Naive B cell (primary cell): ENCODE measurements around the gene TMEM107. TPM values are rescaled to one million over a fixed set of nuclear protein-coding genes. Genes with fewer than 3 reads are reported as not detected.
A peak's percentile ranks its signal among the peaks of the same experiment; 100 is the strongest.
"Not testable (repeated sequence)": the region's sequence is repeated elsewhere in the genome, so short reads cannot be mapped to it uniquely, and the experiment has no call there.

Experiments used
- ATAC-seq, 2 donors: fragments of 150-1000 bp; cut with Tn5 transposase; 2 replicates each; pipeline ENCODE4 v1.10.0; 2021; ENCODE audit warnings: low read depth in 2 of 2, mild to moderate bottlenecking in 2 of 2, moderate library complexity in 2 of 2
- DNase-seq: peaks from one replicate; pipeline ENCODE4 v3.0.0; 2022
- H3K27ac Mint-ChIP-seq, 6 donors: one replicate each; pipeline ENCODE4 v1.8.0; 2020 to 2022; ENCODE audit warnings: mild to moderate bottlenecking in 6 of 6, mixed read lengths in 6 of 6, moderate library complexity in 5 of 6, inconsistent platforms in 2 of 6
- H3K27me3 Mint-ChIP-seq, 3 donors: one replicate each; pipeline ENCODE4 v1.8.0; 2021 to 2022; ENCODE audit warnings: mixed read lengths in 3 of 3, mild to moderate bottlenecking in 1 of 3
- H3K36me3 Mint-ChIP-seq, 2 donors: one replicate each; pipeline ENCODE4 v1.8.0; 2020 to 2022; ENCODE audit warnings: mixed read lengths in 2 of 2, inconsistent platforms in 1 of 2, mild to moderate bottlenecking in 1 of 2
- H3K4me1 Mint-ChIP-seq, 3 donors: one replicate each; pipeline ENCODE4 v1.8.0; 2020 to 2022; ENCODE audit warnings: mixed read lengths in 3 of 3, inconsistent platforms in 1 of 3, mild to moderate bottlenecking in 1 of 3, moderate library complexity in 1 of 3
- H3K4me3 Mint-ChIP-seq, 8 donors: one replicate each; pipeline ENCODE4 v1.8.0; 2020 to 2022; ENCODE audit warnings: mild to moderate bottlenecking in 8 of 8, mixed read lengths in 8 of 8, moderate library complexity in 8 of 8, inconsistent platforms in 2 of 8
- H3K9me3 Mint-ChIP-seq, 7 donors: one replicate each; pipeline ENCODE4 v1.8.0; 2020 to 2022; ENCODE audit warnings: mixed read lengths in 7 of 7, mild to moderate bottlenecking in 5 of 7, inconsistent platforms in 2 of 7, moderate library complexity in 1 of 7
- polyA plus RNA-seq, 6 donors: library from polyadenylated mRNA; unstranded; fragments of 300-500 nt; fragmentation: Illumina TruSeq; gene quantifications; one replicate each; pipeline ENCODE4 v1.2.3, GENCODE V29; 2021; ENCODE audit warnings: low read depth in 6 of 6

The TMEM107 gene
- 10 to 100 TPM; 29.9 to 42.3 (median 34.7) TPM for polyA plus RNA-seq

DNA sequence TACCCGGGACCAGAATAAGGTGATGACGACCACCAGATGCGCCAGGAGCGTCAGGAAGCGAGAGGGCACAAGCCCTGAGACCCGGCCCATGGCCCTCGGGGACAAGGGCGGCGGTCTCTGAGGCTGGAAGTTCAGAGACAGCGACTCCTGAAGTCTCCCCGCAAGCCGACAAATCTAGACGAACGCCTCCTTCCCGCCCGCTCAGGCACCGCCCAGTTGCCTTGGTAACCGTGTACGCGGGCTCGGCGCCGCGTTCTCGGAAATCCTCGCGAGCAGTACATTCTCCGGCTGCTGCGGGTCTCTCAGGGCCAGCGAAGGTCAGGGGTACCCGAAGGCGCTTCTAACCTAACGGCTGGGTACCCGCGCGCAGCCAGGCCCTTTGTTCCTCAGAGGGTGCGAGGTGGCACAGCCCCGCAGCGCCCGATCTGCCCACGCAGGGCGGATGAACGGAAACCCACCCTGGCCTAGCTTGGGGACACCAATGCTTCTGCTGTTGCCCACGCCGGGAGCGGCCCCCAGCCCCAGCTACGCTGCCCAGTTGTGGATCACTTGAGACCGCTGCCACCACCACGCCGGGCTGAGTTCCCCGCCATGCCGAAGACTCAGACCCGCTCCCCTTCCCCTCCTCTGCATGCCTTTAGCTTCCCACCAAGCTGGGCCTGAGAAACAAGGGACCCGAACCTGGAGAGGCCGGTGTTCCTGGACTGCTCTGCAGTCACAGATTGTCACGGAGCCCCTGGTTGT lies at the start of gene TMEM107:
TSS of gene TMEM107 (minus strand) at position 184 of the 744 bp plus-strand sequence. CDS start at position 90, 94 bp downstream.
- no peaks in the 10 kb centered on the region for H3K36me3 Mint-ChIP-seq
- H3K9me3 Mint-ChIP-seq: no peaks in the 10 kb centered on the region
- ATAC-seq (peak; percentile 48 to 49), DNase-seq (peak; percentile 84)
- no peaks in the 10 kb centered on the region for H3K27me3 Mint-ChIP-seq
- peaks cover 44 to 52% (median 48%) of the 10 kb centered on the region in 3 donors for H3K4me1 Mint-ChIP-seq
- H3K4me3 Mint-ChIP-seq: peak within 1 kb of the TSS; percentile 80 to 97 (median 94)
- peak within 1 kb of the TSS; percentile 91 to 100 (median 96) for H3K27ac Mint-ChIP-seq

DNA sequence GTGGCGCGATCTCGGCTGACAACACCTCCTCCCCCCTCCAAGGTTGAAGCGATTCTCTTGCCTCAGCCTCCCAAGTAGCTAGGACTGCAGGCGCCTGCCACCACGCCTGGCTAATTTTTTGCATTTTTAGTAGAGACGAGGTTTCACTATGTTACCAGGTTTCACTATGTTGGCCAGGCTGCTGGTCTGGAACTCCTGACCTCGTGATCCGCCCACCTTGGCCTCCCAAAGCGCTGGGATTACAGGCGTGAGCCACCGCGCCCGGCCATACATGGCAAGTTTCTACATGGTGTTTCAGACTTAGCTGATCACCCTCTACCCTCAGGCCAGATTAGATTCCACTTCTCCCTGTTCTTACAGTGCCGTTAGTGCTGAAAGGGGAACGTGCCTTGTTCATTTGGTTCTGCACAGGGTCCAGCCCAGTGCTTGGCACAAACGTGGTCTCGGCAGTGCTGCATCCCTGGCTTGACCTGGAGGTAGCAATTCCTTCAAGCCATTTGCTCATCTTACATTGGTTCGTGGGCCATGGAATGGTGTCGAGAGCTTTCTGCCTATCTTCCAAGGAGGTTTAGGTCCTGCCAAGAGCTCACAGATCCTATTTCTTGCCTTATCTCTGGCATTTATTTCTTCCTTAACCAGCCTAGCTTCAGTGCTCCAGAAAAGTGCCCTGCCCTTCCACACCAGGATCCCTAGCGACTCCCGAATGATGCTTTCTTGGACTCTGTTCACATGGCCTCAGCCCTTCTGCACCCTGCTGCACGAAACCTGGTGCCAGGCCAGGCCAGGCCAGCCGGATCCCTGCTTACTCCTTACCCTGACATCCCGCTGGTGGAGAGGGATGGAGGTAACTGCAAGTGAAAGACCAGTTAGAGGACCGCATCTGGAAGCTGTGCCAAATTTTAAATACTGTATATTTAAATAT lies 49.0 kb upstream of the TMEM107 start:
- ATAC-seq (no peak), DNase-seq (peak; percentile 13)
- peak overlapping the region; percentile 89 to 100 (median 94) for H3K27ac Mint-ChIP-seq
- H3K4me1 Mint-ChIP-seq: peaks cover 64 to 71% (median 66%) of the 10 kb centered on the region in 3 donors
- peaks cover 24 to 41% of the 10 kb centered on the region in 2 donors for H3K36me3 Mint-ChIP-seq
- peaks cover 0 to 10% (median 6%) of the 10 kb centered on the region in 3 donors for H3K27me3 Mint-ChIP-seq
- H3K9me3 Mint-ChIP-seq: peaks cover 0 to 18% (median 0%) of the 10 kb centered on the region in 7 donors
- peak overlapping the region; percentile 43 to 94 (median 76) for H3K4me3 Mint-ChIP-seq

DNA sequence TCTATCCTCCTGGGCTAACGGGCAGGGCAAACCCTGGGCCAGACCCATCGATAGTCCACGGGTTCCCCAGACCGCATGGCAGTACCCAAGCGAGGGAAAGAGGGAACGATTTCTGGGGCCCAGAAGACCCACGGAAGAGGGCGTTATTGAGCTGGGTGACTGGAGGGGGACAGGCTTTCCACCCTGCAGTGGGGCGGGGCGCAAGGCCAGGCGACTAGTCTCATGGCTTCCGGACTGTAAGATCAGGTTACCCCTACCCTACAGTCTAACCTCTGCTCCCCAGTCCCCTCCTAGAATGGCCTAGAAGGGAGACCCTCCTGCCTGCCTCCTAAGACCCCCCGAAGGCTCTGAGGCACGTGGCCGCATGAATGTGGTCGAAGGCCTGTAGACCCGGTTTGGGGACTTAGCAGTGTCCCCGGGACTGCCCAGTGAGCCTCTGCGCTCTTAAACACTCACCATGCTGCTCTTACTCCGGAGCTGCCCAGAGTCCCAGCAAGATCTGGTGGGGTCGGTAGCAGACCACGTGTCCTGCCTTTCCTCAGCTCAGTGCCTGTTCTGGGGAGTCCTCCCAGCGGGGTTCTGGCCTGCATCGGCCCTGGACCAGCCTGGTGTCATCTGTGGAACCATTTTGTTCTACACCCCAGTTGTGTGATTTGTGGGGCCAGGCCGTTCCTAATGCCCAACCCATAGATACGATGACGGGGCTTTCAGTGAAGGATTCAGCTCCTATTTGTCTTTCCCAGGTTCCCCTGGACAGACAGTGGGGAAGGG lies 47.4 kb upstream of the TMEM107 start:
- Mint-ChIP-seq H3K27me3 (peaks cover 0 to 10% (median 6%) of the 10 kb centered on the region in 3 donors), H3K4me1 (peaks cover 60 to 73% (median 66%) of the 10 kb centered on the region in 3 donors), H3K27ac (peak overlapping the region; percentile 99 to 100 (median 100)), H3K4me3 (peak overlapping the region; percentile 86 to 99 (median 98)), H3K36me3 (peaks cover 16 to 28% of the 10 kb centered on the region in 2 donors), H3K9me3 (peaks cover 0 to 18% (median 0%) of the 10 kb centered on the region in 7 donors)
- ATAC-seq (peak in 1 of 2 donors; percentile 1), DNase-seq (peak; percentile 55)

DNA sequence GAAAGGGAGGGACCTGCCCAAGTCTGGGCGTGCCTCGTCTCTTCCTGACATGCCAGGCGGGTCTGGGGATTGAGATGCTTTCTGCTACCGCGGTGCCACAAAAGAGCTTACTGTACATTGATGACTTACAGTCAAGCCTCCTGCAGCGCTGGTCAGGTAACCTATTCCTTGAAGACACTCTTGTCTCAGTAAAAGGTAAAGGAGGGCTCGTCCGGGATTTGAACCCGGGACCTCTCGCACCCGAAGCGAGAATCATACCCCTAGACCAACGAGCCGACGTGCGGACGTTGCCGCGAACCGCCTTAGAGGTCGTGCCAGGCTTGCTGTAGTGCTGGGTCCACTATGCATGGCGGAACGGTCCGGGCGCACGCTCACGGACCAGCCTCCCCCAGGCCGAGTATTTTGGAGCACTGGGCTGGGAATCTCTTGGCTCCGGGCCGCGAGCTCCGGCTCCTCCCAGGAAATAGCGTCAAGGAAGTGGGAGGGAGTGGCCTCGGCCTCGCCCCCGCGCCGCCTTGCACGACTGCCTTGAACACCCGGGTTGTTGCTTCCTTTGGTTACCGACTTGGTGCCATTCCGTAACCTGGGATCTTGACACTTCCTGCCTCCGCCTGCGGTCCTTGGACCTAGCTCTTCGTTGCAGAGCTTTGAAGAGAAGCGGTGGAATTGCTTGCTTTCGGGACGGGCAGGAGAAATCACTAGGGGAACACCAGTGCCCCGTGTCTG lies 46.6 kb upstream of the TMEM107 start:
- ATAC-seq (peak; percentile 37 to 52), DNase-seq (peak; percentile 89)
- peak overlapping the region; percentile 99 to 100 (median 100) for H3K27ac Mint-ChIP-seq
- H3K4me1 Mint-ChIP-seq: peaks cover 56 to 71% (median 69%) of the 10 kb centered on the region in 3 donors
- H3K27me3 Mint-ChIP-seq: peaks cover 0 to 10% (median 6%) of the 10 kb centered on the region in 3 donors
- peaks cover 16 to 23% of the 10 kb centered on the region in 2 donors for H3K36me3 Mint-ChIP-seq
- H3K4me3 Mint-ChIP-seq: peak overlapping the region; percentile 86 to 99 (median 98)
- H3K9me3 Mint-ChIP-seq: peaks cover 0 to 18% (median 0%) of the 10 kb centered on the region in 7 donors

DNA sequence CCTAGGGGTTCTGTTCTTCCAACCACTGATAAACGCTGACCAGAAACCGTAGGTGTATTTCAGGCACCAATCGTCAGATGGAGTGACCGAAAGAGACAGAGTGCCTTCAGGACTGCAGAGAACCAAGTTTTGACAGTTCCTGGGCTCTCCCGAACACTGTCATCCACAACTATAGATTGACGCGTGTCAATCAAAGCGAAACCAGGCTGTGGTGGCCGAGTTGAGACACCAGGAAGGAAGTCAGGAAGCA lies 46.1 kb upstream of the TMEM107 start:
- peaks cover 51 to 66% (median 64%) of the 10 kb centered on the region in 3 donors for H3K4me1 Mint-ChIP-seq
- peak overlapping the region; percentile 99 to 100 (median 100) for H3K27ac Mint-ChIP-seq
- ATAC-seq (peak; percentile 36 to 47), DNase-seq (no peak)
- peaks cover 0 to 18% (median 0%) of the 10 kb centered on the region in 7 donors for H3K9me3 Mint-ChIP-seq
- peaks cover 0 to 10% (median 6%) of the 10 kb centered on the region in 3 donors for H3K27me3 Mint-ChIP-seq
- H3K4me3 Mint-ChIP-seq: peak overlapping the region; percentile 86 to 99 (median 98)
- H3K36me3 Mint-ChIP-seq: peaks cover 16 to 18% of the 10 kb centered on the region in 2 donors

DNA sequence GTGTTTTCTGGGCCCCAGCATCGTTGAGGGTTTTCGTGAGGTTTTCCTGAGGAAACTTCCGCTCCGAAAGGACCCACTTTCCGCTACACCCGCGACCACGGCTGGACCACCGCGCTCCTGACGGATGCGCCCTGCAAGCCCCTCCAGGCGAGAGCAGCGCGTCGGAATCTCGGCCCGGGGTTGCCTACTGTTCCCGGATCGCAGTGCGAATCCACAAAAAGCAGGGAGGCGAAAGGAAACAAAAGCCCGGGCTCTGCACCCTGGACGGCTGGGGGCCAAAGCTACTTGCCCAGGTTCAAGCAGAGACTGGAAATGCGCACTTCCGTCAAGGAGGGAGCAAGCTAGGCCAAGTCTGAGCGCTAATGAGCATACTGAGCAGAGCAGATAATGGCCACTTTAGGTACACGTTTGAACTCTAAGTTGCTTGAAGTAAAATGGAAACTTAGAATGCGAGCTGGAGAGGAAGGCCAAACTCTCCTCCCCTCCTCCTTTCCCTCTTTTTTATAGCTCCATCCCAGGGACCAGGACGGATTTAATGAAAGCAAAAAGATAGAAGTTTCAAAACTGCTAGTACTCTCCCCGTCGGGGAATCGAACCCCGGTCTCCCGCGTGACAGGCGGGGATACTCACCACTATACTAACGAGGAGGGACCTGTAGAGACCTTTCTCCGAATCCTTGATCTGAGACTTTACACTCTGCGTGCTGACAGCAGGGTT lies 45.6 kb upstream of the TMEM107 start:
- H3K27ac Mint-ChIP-seq: peak overlapping the region; percentile 99 to 100 (median 100)
- DNase-seq (peak; percentile 92), ATAC-seq (peak; percentile 63)
- peaks cover 46 to 62% (median 59%) of the 10 kb centered on the region in 3 donors for H3K4me1 Mint-ChIP-seq
- H3K27me3 Mint-ChIP-seq: peaks cover 0 to 10% (median 6%) of the 10 kb centered on the region in 3 donors
- H3K4me3 Mint-ChIP-seq: peak overlapping the region; percentile 86 to 99 (median 98)
- H3K36me3 Mint-ChIP-seq: peaks cover 13 to 16% of the 10 kb centered on the region in 2 donors
- H3K9me3 Mint-ChIP-seq: peaks cover 0 to 18% (median 0%) of the 10 kb centered on the region in 7 donors

DNA sequence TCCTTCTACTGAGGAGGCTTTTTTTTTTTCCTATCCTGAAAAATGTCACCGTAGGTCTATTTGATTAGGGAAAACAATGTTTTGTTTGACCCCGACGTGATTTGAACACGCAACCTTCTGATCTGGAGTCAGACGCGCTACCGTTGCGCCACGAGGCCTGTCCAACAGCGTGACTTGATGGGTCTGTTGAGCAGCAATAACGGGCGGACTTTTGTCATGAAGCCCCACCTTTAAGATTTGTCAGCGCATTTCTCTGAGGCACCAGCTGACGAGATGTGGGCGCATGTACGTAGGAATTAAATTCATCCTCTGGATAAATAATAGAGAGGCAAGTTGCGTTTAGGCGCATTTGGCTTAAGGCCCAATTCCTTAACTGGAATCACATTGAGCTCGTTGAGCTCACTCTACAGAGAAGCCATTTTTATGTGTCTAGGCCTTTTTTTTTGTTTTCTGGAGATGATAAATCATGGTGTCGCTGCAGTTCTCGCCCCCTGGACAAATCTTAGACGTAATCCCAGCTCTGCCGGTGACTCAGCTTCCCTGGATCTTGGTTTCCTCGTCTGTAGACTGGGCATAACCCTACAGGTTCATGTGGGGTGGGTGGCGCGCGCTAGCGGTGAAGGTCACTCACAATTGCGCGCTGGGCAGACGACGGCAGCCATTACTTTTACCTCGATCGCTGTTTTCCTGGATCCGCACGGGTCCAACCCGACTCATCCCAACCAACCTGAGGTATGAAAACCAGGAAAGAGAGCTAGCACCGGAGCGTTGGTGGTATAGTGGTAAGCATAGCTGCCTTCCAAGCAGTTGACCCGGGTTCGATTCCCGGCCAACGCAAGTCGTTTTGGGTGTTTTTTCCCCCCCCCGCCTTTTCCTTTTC lies 44.8 kb upstream of the TMEM107 start:
- ATAC-seq (peak; percentile 20 to 29), DNase-seq (peak; percentile 85)
- Mint-ChIP-seq H3K9me3 (peaks cover 0 to 18% (median 0%) of the 10 kb centered on the region in 7 donors), H3K27me3 (peaks cover 0 to 10% (median 6%) of the 10 kb centered on the region in 3 donors), H3K36me3 (peaks cover 13 to 16% of the 10 kb centered on the region in 2 donors), H3K27ac (peak overlapping the region; percentile 99 to 100 (median 100)), H3K4me3 (peak overlapping the region; percentile 86 to 99 (median 98)), H3K4me1 (peaks cover 41 to 54% (median 51%) of the 10 kb centered on the region in 3 donors)

DNA sequence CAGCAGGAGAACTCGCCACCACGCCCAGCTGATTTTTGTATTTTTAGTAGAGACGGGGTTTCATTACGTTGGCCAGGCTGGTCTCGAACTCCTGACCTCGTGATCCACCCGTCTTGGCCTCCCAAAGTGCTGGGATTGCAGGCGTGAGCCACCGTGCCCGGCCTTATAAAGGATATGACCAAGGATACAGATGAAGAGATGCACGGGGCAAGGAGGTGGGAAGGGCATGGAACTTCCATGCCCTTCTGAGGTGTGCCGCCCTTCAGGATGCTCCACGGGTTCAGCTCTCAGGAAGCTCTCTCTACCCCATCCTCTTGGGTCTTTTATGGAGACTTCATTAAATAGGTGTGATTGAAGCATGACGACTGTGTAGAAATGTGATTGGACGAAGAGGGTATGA lies 37.8 kb upstream of the TMEM107 start:
- H3K4me3 Mint-ChIP-seq, H3K9me3 Mint-ChIP-seq, DNase-seq, H3K27me3 Mint-ChIP-seq, H3K27ac Mint-ChIP-seq, H3K36me3 Mint-ChIP-seq, ATAC-seq: not testable (repeated sequence)
- H3K4me1 Mint-ChIP-seq: peaks cover 15 to 25% (median 18%) of the 10 kb centered on the region in 3 donors

DNA sequence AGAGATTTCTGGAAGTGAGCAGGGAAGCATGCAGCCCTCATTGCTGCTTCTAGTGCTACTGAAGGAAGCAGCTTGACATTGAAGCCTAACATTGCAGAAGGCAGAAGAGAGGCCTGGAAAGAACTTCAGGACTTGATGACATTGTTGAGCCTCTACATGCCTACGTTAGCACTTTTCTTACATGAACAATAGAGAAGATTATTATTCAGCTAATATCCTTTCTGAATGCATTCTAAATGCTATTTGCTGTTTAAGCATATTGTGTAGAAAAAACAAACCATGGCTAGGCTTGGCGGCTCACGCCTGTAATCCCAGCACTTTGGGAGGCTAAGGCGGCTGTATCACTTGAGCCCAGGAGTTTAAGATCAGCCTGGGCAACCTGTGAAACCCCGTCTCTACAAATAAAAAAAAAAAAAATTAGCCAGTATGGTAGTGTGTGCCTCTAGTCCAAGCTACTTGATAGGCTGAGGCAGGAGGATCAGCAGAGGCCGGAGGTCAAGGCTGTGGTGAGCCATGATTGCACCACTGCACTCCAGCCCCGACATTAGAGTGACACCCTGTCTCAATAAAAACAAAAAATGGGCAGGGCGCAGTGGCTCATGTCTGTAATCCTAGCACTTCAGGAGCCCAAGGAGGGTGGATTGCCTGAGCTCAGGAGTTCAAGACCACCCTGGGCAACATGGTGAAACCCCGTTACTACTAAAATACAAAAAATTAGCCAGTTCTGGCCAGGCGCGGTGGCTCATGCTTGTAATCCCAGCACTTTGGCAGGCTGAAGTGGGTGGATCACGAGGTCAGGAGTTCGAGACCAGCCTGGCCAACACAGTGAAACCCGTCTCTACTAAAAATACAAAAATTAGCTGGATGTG lies 36.4 kb upstream of the TMEM107 start:
- H3K4me3 Mint-ChIP-seq: peak overlapping the region in 3 of 8 donors; percentile 25 to 95 (median 54)
- no peaks in the 10 kb centered on the region for H3K9me3 Mint-ChIP-seq

DNA sequence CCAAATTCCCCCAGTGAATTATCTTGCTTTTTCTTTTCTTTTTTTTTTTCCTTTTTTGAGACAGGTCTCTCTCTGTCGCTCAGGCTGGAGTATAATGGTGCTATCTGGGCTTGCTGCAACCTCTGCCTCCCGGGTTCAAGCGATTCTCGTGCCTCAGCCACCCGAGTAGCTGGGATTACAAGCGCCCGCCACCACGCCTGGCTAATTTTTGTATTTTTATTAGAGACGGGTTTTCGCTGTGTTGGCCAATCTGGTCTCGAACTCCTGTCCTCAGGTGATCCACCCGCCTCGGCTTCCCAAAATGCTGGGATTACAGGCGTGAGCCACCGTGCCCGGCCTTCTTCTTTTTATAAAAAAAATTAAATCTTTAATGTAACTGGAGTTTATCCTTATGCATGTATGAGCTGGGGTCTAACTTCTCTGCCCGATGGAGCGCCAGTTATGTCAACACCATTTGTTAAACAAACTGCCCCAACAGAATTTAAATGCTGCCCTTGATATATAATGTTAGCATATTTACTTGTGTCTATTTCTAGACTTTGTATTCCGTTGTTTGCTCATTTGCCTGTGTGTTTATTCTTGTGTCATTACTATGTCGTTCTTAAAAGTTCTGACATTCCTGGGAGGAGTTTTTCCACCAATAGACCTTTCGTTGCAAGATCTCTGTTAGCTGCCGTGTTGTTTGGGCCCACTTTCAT lies 34.7 kb upstream of the TMEM107 start:
- Mint-ChIP-seq H3K27ac (peak overlapping the region; percentile 67 to 94 (median 90)), H3K36me3 (no peaks in the 10 kb centered on the region), H3K4me1 (peaks cover 18 to 29% (median 23%) of the 10 kb centered on the region in 3 donors), H3K4me3 (peak overlapping the region; percentile 86 to 96 (median 92)), H3K9me3 (no peaks in the 10 kb centered on the region), H3K27me3 (no peaks in the 10 kb centered on the region)
- DNase-seq (no peak), ATAC-seq (peak in 1 of 2 donors; percentile 38)

More for the DNA sequence above, 36.4 kb upstream of the TMEM107 start:
- ATAC-seq (no peak), DNase-seq (no peak)
- no peak overlapping the region for H3K27ac Mint-ChIP-seq
- H3K36me3 Mint-ChIP-seq: no peaks in the 10 kb centered on the region
- peaks cover 18 to 27% (median 23%) of the 10 kb centered on the region in 3 donors for H3K4me1 Mint-ChIP-seq
- H3K27me3 Mint-ChIP-seq: no peaks in the 10 kb centered on the region
